ENCODE results near the gene ZSWIM3.
"Not testable (repeated sequence)": the region's sequence is repeated elsewhere in the genome, so short reads cannot be mapped to it uniquely, and the experiment has no call there.

Gene ZSWIM3

DNA sequence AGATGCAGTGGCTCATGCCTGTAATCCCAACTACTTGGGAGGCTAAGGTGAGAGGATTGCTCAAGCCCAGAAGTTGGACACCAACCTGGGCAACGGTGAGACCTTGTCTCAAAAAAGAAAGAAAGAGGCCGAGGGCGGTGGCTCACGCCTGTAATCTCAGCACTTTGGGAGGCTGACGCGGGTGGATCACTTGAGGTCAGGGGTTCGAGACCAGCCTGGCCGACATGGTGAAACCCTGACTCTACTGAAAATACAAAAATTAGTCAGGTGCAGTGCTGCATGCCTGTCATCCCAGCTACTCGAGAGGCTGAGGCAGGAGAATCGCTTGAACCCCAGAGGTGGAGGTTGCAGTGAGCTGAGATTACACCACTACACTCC is 16.7 kb downstream of the ZSWIM3 start:
- not testable (repeated sequence) for H2AFZ ChIP-seq (ENCODE audit: insufficient read depth, low read length, poor library complexity); H3K14ac ChIP-seq (ENCODE audit: low read length); H2AK5ac ChIP-seq (ENCODE audit: low read length); H3K79me1 ChIP-seq (ENCODE audit: low read length); H3K18ac ChIP-seq (ENCODE audit: low read length); H3K9me3 ChIP-seq (ENCODE audit: insufficient read depth, low read depth, low read length); H2BK120ac ChIP-seq (ENCODE audit: insufficient read depth, low read length, poor library complexity); H4K91ac ChIP-seq (ENCODE audit: low read depth, low read length); H3K27me3 ChIP-seq (ENCODE audit: insufficient read depth, low read length); H3K9ac ChIP-seq (ENCODE audit: low read length); H3K23ac ChIP-seq (ENCODE audit: low read length); H4K8ac ChIP-seq (ENCODE audit: low read depth, low read length); H3K4ac ChIP-seq (ENCODE audit: low read depth, low read length); H4K12ac ChIP-seq (ENCODE audit: low read depth, low read length); H3K27ac ChIP-seq (ENCODE audit: low read depth, low read length); DNase-seq; H3K4me3 ChIP-seq (ENCODE audit: low read depth, low read length); H2BK5ac ChIP-seq (ENCODE audit: low read depth, low read length, poor library complexity); H3K79me2 ChIP-seq (ENCODE audit: control insufficient read depth, insufficient read depth, low read length, poor library complexity); H2BK12ac ChIP-seq (ENCODE audit: low read length); H3K4me2 ChIP-seq (ENCODE audit: low read length)
- Histone ChIP-seq H3K4me1 (ENCODE audit: control insufficient read depth in 1 of 2, insufficient read depth in 2 of 2, low read length in 2 of 2) (peaks cover 5 to 10% of the 10 kb centered on the region in 2 experiments), H3K36me3 (ENCODE audit: control insufficient read depth in 1 of 2, insufficient read depth in 2 of 2, low read length in 2 of 2) (peaks cover 12 to 14% of the 10 kb centered on the region in 2 experiments)
- WGBS (ENCODE audit: extremely low coverage, insufficient coverage, insufficient read length), result no CpG with 5 or more reads among the region's 10 CpGs

DNA sequence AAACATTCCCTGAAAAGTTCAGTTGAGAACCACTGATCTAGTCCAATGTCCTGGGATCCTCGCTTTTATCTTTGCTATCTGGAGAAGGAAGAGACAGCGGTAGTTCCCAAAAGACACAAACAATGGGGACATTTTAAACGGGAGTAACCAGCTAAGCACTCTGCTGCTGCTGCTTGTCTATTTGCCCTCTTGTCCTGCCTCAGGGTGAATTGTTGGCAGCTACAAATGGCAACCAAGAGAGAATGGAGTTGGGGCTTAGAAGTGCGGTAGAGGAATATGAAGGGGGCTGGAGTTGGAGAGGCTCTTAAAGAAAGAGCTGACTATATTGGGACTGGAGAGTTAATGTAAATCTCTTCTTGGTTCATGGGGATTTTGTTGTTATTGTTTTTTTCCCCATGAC is 17.2 kb downstream of the ZSWIM3 start:
- no peak overlapping the region for H3K4me2 ChIP-seq (ENCODE audit: low read length)
- WGBS (ENCODE audit: extremely low coverage, insufficient coverage, insufficient read length), result no CpG with 5 or more reads among the region's 4 CpGs
- H4K8ac ChIP-seq (ENCODE audit: low read depth, low read length), result no peak overlapping the region
- no peaks in the 10 kb centered on the region for H3K27me3 ChIP-seq (ENCODE audit: insufficient read depth, low read length)
- H4K12ac ChIP-seq (ENCODE audit: low read depth, low read length), result no peak overlapping the region
- no peak overlapping the region for H3K18ac ChIP-seq (ENCODE audit: low read length)
- no peak overlapping the region for H2AK5ac ChIP-seq (ENCODE audit: low read length)
- H3K9me3 ChIP-seq (ENCODE audit: insufficient read depth, low read depth, low read length), result no peaks in the 10 kb centered on the region
- H2BK12ac ChIP-seq (ENCODE audit: low read length), result no peak overlapping the region
- no peak overlapping the region for H4K91ac ChIP-seq (ENCODE audit: low read depth, low read length)
- H2BK120ac ChIP-seq (ENCODE audit: insufficient read depth, low read length, poor library complexity), result no peak overlapping the region
- no peak overlapping the region for H3K4me3 ChIP-seq (ENCODE audit: low read depth, low read length)
- no peak overlapping the region for H3K23ac ChIP-seq (ENCODE audit: low read length)
- H3K27ac ChIP-seq (ENCODE audit: low read depth, low read length), result no peak overlapping the region
- H3K9ac ChIP-seq (ENCODE audit: low read length), result no peak overlapping the region
- peaks cover 5 to 10% of the 10 kb centered on the region in 2 experiments for H3K4me1 ChIP-seq (ENCODE audit: control insufficient read depth in 1 of 2, insufficient read depth in 2 of 2, low read length in 2 of 2)
- H2AFZ ChIP-seq (ENCODE audit: insufficient read depth, low read length, poor library complexity), result no peak overlapping the region
- H3K4ac ChIP-seq (ENCODE audit: low read depth, low read length), result no peak overlapping the region
- no peaks in the 10 kb centered on the region for H3K79me1 ChIP-seq (ENCODE audit: low read length)
- peaks cover 12 to 14% of the 10 kb centered on the region in 2 experiments for H3K36me3 ChIP-seq (ENCODE audit: control insufficient read depth in 1 of 2, insufficient read depth in 2 of 2, low read length in 2 of 2)
- no peak for DNase-seq
- no peak overlapping the region for H2BK5ac ChIP-seq (ENCODE audit: low read depth, low read length, poor library complexity)
- no peak overlapping the region for H3K14ac ChIP-seq (ENCODE audit: low read length)
- no peaks in the 10 kb centered on the region for H3K79me2 ChIP-seq (ENCODE audit: control insufficient read depth, insufficient read depth, low read length, poor library complexity)

DNA sequence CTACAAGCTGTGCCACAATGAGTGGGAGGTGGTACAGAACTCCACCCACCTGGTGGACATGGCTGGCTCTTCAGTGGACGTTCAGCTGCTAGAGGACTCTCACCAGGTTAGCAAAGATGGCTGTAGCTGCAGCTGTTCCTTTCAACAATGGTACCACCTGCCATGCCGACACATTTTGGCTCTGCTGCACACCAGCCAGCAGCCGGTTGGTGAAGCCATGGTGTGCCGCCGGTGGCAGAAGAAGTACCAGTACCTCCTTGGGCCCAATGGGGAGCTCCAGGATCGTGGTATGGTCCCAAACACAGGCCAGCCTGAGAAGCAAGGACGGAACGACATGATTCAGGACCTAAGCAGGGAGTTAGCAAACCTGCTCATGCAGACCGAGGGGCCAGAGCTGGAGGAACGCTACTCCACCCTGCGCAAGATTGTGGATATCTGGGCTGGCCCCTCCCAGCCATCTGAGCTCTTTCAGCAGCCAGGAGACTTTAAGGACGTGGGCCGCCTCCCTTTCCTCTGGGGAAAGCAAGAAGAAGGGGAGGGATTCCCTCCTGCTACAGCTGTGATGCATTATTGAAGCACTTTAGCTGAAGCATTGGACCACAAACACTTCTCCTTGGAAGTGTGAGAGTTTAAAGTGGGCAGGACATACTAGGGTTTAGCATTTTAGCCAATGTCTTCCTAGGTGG is 20.8 kb downstream of the ZSWIM3 start:
- Histone ChIP-seq H3K4me2 (ENCODE audit: low read length) (no peak overlapping the region), H3K79me2 (ENCODE audit: control insufficient read depth, insufficient read depth, low read length, poor library complexity) (peaks cover 3% of the 10 kb centered on the region), H4K91ac (ENCODE audit: low read depth, low read length) (no peak overlapping the region), H3K9me3 (ENCODE audit: insufficient read depth, low read depth, low read length) (no peaks in the 10 kb centered on the region), H4K8ac (ENCODE audit: low read depth, low read length) (no peak overlapping the region), H3K14ac (ENCODE audit: low read length) (no peak overlapping the region), H3K27ac (ENCODE audit: low read depth, low read length) (no peak overlapping the region), H2BK12ac (ENCODE audit: low read length) (no peak overlapping the region), H3K27me3 (ENCODE audit: insufficient read depth, low read length) (no peaks in the 10 kb centered on the region), H3K79me1 (ENCODE audit: low read length) (peaks cover 3% of the 10 kb centered on the region), H2AFZ (ENCODE audit: insufficient read depth, low read length, poor library complexity) (no peak overlapping the region), H3K36me3 (ENCODE audit: control insufficient read depth in 1 of 2, insufficient read depth in 2 of 2, low read length in 2 of 2) (peaks cover 21 to 22% of the 10 kb centered on the region in 2 experiments), H2AK5ac (ENCODE audit: low read length) (no peak overlapping the region), H3K4me1 (ENCODE audit: control insufficient read depth in 1 of 2, insufficient read depth in 2 of 2, low read length in 2 of 2) (peaks cover 0 to 2% of the 10 kb centered on the region in 2 experiments), H3K4me3 (ENCODE audit: low read depth, low read length) (no peak overlapping the region), H3K4ac (ENCODE audit: low read depth, low read length) (no peak overlapping the region), H3K18ac (ENCODE audit: low read length) (no peak overlapping the region), H2BK5ac (ENCODE audit: low read depth, low read length, poor library complexity) (no peak overlapping the region), H3K23ac (ENCODE audit: low read length) (no peak overlapping the region), H4K12ac (ENCODE audit: low read depth, low read length) (no peak overlapping the region), H2BK120ac (ENCODE audit: insufficient read depth, low read length, poor library complexity) (no peak overlapping the region), H3K9ac (ENCODE audit: low read length) (no peak overlapping the region)
- no peak for DNase-seq
- no CpG with 5 or more reads among the region's 13 CpGs for WGBS (ENCODE audit: extremely low coverage, insufficient coverage, insufficient read length)

DNA sequence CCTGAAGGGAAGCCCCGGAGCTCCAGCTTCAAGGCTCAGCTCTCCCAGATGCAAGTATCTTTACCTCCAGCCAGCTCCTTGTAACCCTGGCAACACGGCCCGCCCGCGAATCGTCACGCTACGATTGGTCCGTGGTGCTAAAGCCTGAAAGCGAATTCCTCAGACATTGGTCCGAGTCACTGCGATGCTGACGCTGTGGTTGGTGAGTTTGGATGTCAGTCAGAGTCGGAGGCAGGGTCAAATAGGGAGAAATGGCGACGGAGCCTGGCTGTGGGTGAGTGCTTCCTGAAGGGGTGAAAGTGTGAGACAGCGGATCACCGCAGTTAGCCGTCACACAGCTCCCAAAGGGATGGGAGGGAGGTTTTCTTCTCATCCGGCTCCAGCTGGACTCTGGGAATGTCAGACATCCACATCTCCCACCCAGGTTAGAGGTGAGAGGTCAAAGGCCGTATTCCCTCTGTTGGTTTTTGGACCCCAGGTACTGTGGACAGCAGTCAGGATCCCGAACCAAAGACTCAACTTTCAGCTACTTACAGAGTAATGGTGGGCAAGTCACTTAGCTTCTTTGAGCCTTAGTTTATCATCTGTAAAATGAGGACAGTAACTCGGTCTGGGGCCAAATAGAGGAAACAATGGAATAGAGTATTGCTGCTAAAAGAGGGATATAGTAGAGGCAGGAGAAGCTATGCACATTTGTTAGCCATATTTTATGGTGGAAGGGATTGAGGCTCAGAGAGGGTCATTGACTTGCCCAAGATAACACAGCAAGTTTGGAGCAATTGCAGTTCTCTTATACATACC is 23.8 kb downstream of the ZSWIM3 start, which contains the start of gene ZSWIM1:
Gene ZSWIM1 (plus strand): TSS at position 240 of the 801 bp plus-strand sequence. CDS start 1,366 bp downstream, outside the sequence.
- H2BK120ac ChIP-seq (ENCODE audit: insufficient read depth, low read length, poor library complexity), result no peak within 1 kb of the TSS
- no peak within 1 kb of the TSS for H3K27ac ChIP-seq (ENCODE audit: low read depth, low read length)
- peak; percentile 100 for DNase-seq
- peak within 1 kb of the TSS; percentile 81 for H3K4me3 ChIP-seq (ENCODE audit: low read depth, low read length)
- no CpG with 5 or more reads among the region's 23 CpGs for WGBS (ENCODE audit: extremely low coverage, insufficient coverage, insufficient read length)
- H3K18ac ChIP-seq (ENCODE audit: low read length), result peak within 1 kb of the TSS; percentile 24
- H3K9ac ChIP-seq (ENCODE audit: low read length), result peak within 1 kb of the TSS; percentile 77
- H2AFZ ChIP-seq (ENCODE audit: insufficient read depth, low read length, poor library complexity), result no peak within 1 kb of the TSS
- peak within 1 kb of the TSS; percentile 89 for H4K8ac ChIP-seq (ENCODE audit: low read depth, low read length)
- H3K27me3 ChIP-seq (ENCODE audit: insufficient read depth, low read length), result no peaks in the 10 kb centered on the region
- peak within 1 kb of the TSS; percentile 56 for H4K91ac ChIP-seq (ENCODE audit: low read depth, low read length)
- peaks cover 3% of the 10 kb centered on the region for H3K79me1 ChIP-seq (ENCODE audit: low read length)
- H3K23ac ChIP-seq (ENCODE audit: low read length), result no peak within 1 kb of the TSS
- H3K79me2 ChIP-seq (ENCODE audit: control insufficient read depth, insufficient read depth, low read length, poor library complexity), result peaks cover 3% of the 10 kb centered on the region
- peak within 1 kb of the TSS; percentile 68 for H3K14ac ChIP-seq (ENCODE audit: low read length)
- H3K4me1 ChIP-seq (ENCODE audit: control insufficient read depth in 1 of 2, insufficient read depth in 2 of 2, low read length in 2 of 2), result no peaks in the 10 kb centered on the region
- H2BK12ac ChIP-seq (ENCODE audit: low read length), result no peak within 1 kb of the TSS
- H4K12ac ChIP-seq (ENCODE audit: low read depth, low read length), result peak within 1 kb of the TSS; percentile 9
- H3K36me3 ChIP-seq (ENCODE audit: control insufficient read depth in 1 of 2, insufficient read depth in 2 of 2, low read length in 2 of 2), result peaks cover 29 to 31% of the 10 kb centered on the region in 2 experiments
- peak within 1 kb of the TSS; percentile 70 for H3K4me2 ChIP-seq (ENCODE audit: low read length)
- peak within 1 kb of the TSS; percentile 27 for H2AK5ac ChIP-seq (ENCODE audit: low read length)
- no peak within 1 kb of the TSS for H2BK5ac ChIP-seq (ENCODE audit: low read depth, low read length, poor library complexity)
- H3K4ac ChIP-seq (ENCODE audit: low read depth, low read length), result peak within 1 kb of the TSS; percentile 82
- no peaks in the 10 kb centered on the region for H3K9me3 ChIP-seq (ENCODE audit: insufficient read depth, low read depth, low read length)
